OCI-LY1 (cell line): Measurements from ENCODE around the gene CCL19.

Experiments used
- CTCF ChIP-seq: fragments of 200-600 bp; sonication (generic), shearing (Covaris generic); IDR thresholded peaks from 2 replicates; pipeline ENCODE4 v1.5.1; 2017; ENCODE audit warnings: mild to moderate bottlenecking, antibody characterized with exemption, low read length, moderate library complexity, mixed read lengths
- EZH2 ChIP-seq: fragments of 200-600 bp; sonication (generic), shearing (Covaris generic); IDR thresholded peaks from 2 replicates; pipeline ENCODE4 v1.8.0; 2017; ENCODE audit warnings: borderline replicate concordance, mixed run types, mild to moderate bottlenecking, antibody characterized with exemption, low read length, moderate library complexity, mixed read lengths

GRCh38 chr9:34654323-34655051 is 36.6 kb downstream of the CCL19 start:
- TF ChIP-seq CTCF (no peak), EZH2 (no peak)
